CD4-positive, alpha-beta memory T cell (primary cell): ENCODE data around the gene GNLY. TPM values are rescaled to one million over a fixed set of nuclear protein-coding genes. Genes with fewer than 3 reads are reported as not detected.

Experiments
- CTCF ChIA-PET: fragments of 350-600 bp; sonication (Branson Sonifier 250); formaldehyde crosslinking; loops from one replicate; lab custom pipeline; 2021; ENCODE audit warnings: inconsistent platforms; ENCODE audit not compliant: partially characterized antibody; lab: Charles Lee
- POLR2A ChIA-PET: fragments of 350-600 bp; sonication (Branson Sonifier 250); formaldehyde crosslinking; loops from one replicate; lab custom pipeline; 2021; ENCODE audit not compliant: partially characterized antibody; lab: Charles Lee
- DNase-seq, 5 donors: peaks; one replicate each; pipeline versions ENCODE4 v3.0.0 to v3.0.0-alpha.2; 2020 to 2022; ENCODE audit warnings: mixed read lengths in 1 of 5
- H3K27ac ChIP-seq: one replicate; pipeline ENCODE4 v1.7.0; 2013; ENCODE audit warnings: low read depth, low read length
- H3K27me3 ChIP-seq: 2 replicates; pipeline ENCODE4 v1.7.0; 2013; ENCODE audit warnings: mild to moderate bottlenecking, low read length, moderate library complexity; ENCODE audit not compliant: insufficient read depth
- H3K36me3 ChIP-seq: 2 replicates; pipeline ENCODE4 v1.7.0; 2013; ENCODE audit warnings: mild to moderate bottlenecking, low read length, moderate library complexity; ENCODE audit not compliant: insufficient read depth
- H3K4me1 ChIP-seq: 2 replicates; pipeline ENCODE4 v1.7.0; 2013; ENCODE audit warnings: mild to moderate bottlenecking, low read length, moderate library complexity; ENCODE audit not compliant: insufficient read depth
- H3K4me3 ChIP-seq, 2 donors: one replicate each; pipeline ENCODE4 v1.7.0; 2013; ENCODE audit warnings: low read length in 2 of 2, mild to moderate bottlenecking in 1 of 2
- H3K9me3 ChIP-seq, 2 donors: one replicate each; pipeline ENCODE4 v1.7.0; 2013; ENCODE audit warnings: low read length in 2 of 2, control low read depth in 1 of 2; ENCODE audit not compliant: control insufficient read depth in 1 of 2
- H3K27ac Mint-ChIP-seq, 7 donors: one replicate each; pipeline ENCODE4 v1.8.0; 2020 to 2021; ENCODE audit warnings: mixed read lengths in 7 of 7, mild to moderate bottlenecking in 6 of 7, inconsistent platforms in 3 of 7, moderate library complexity in 3 of 7
- H3K27me3 Mint-ChIP-seq, 2 donors: one replicate each; pipeline ENCODE4 v1.8.0; 2020 to 2021; ENCODE audit warnings: mixed read lengths in 2 of 2
- H3K36me3 Mint-ChIP-seq, 2 donors: one replicate each; pipeline ENCODE4 v1.8.0; 2020 to 2021; ENCODE audit warnings: mixed read lengths in 2 of 2, inconsistent platforms in 1 of 2, mild to moderate bottlenecking in 1 of 2
- H3K4me1 Mint-ChIP-seq, 4 donors: one replicate each; pipeline ENCODE4 v1.8.0; 2020 to 2021; ENCODE audit warnings: mixed read lengths in 4 of 4, mild to moderate bottlenecking in 1 of 4
- H3K4me3 Mint-ChIP-seq, 8 donors: one replicate each; pipeline ENCODE4 v1.8.0; 2020 to 2021; ENCODE audit warnings: mixed read lengths in 8 of 8, mild to moderate bottlenecking in 7 of 8, moderate library complexity in 6 of 8, inconsistent platforms in 3 of 8
- H3K9me3 Mint-ChIP-seq, 8 donors: one replicate each; pipeline ENCODE4 v1.8.0; 2020 to 2021; ENCODE audit warnings: mixed read lengths in 8 of 8, mild to moderate bottlenecking in 5 of 8, inconsistent platforms in 3 of 8, moderate library complexity in 1 of 8
- intact Hi-C: fragments of 100-400 bp; cut with micrococcal nuclease; formaldehyde crosslinking; loops from one replicate; pipeline ENCODE4 v1.15.1; 2023
- polyA plus RNA-seq, 2 donors: library from polyadenylated mRNA; unstranded; fragments of 300-500 nt; fragmentation: Illumina TruSeq; gene quantifications; one replicate each; pipeline ENCODE4 v1.2.3, GENCODE V29; 2021
- total RNA-seq, 2 experiments: library from RNA; stranded (reverse); gene quantifications; one replicate each; pipeline ENCODE4 v1.2.3, GENCODE V29; 2021

The GNLY gene
- total and polyA plus RNA-seq, 4 experiments from 2014 or later, result 17.2 to 32.2 (median 21.1) TPM

GRCh38 chr2:85698184-85698879, 4.2 kb downstream of the GNLY start:
- no peak for DNase-seq
- POLR2A ChIA-PET, result no interaction called here
- CTCF ChIA-PET, result interaction anchor here (1.1 to 2.5 kb wide), 4 partner anchors 9 to 30 kb away, joined by 3 to 10 read pairs (median 6); no protein-coding TSS in a partner anchor

DNA sequence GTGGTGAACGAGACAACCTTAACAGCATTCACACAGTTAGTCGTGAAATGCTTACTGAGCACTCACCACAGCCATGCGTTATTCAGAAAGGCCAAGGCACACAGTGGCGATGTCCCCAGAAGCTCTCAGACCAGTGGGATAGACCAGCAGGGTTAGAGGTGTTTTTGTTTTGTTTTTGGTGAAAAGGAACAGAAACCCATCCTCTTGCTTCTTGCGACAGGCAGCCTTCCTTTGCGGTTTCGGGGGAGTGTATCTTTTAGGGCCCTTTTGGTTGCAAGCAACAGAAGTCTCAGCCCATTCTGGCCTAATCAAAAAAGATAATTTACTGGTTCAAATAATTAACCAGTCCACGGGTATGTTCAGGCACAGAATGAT, 4.7 kb downstream of the GNLY start:
- Mint-ChIP-seq H3K9me3 (no peaks in the 10 kb centered on the region), H3K4me3 (no peak overlapping the region), H3K27ac (no peak overlapping the region), H3K36me3 (peaks cover 0 to 1% of the 10 kb centered on the region in 2 donors), H3K4me1 (peaks cover 0 to 12% (median 5%) of the 10 kb centered on the region in 4 donors), H3K27me3 (peaks cover 0 to 2% of the 10 kb centered on the region in 2 donors)
- Histone ChIP-seq H3K9me3 (no peaks in the 10 kb centered on the region), H3K4me1 (no peaks in the 10 kb centered on the region), H3K36me3 (no peaks in the 10 kb centered on the region), H3K27me3 (no peaks in the 10 kb centered on the region), H3K27ac (no peak overlapping the region), H3K4me3 (no peak overlapping the region)
- intact Hi-C loops, result no loop called here
- POLR2A ChIA-PET, result no interaction called here
- CTCF ChIA-PET, result interaction anchor here (1.3 kb wide), 2 partner anchors 9 to 10 kb away, joined by 3 to 7 read pairs; no protein-coding TSS in a partner anchor
- DNase-seq, result no peak

More at GRCh38 chr2:85698184-85698879, 4.2 kb downstream of the GNLY start:
- Histone ChIP-seq H3K4me3 (no peak overlapping the region), H3K4me1 (no peaks in the 10 kb centered on the region), H3K27ac (no peak overlapping the region), H3K36me3 (no peaks in the 10 kb centered on the region), H3K9me3 (no peaks in the 10 kb centered on the region), H3K27me3 (no peaks in the 10 kb centered on the region)
- peaks cover 0 to 7% (median 3%) of the 10 kb centered on the region in 4 donors for H3K4me1 Mint-ChIP-seq
- no peaks in the 10 kb centered on the region for H3K9me3 Mint-ChIP-seq
- peaks cover 0 to 1% of the 10 kb centered on the region in 2 donors for H3K36me3 Mint-ChIP-seq
- intact Hi-C loops, result no loop called here
- H3K27ac Mint-ChIP-seq, result no peak overlapping the region
- H3K4me3 Mint-ChIP-seq, result no peak overlapping the region
- H3K27me3 Mint-ChIP-seq, result no peaks in the 10 kb centered on the region

- DNase-seq, result no peak
- Histone ChIP-seq H3K9me3 (no peaks in the 10 kb centered on the region), H3K27me3 (no peaks in the 10 kb centered on the region), H3K4me1 (no peaks in the 10 kb centered on the region), H3K27ac (no peak overlapping the region), H3K4me3 (no peak overlapping the region), H3K36me3 (no peaks in the 10 kb centered on the region)
- H3K36me3 Mint-ChIP-seq, result no peaks in the 10 kb centered on the region
- no peak overlapping the region for H3K4me3 Mint-ChIP-seq
- peaks cover 0 to 2% of the 10 kb centered on the region in 2 donors for H3K27me3 Mint-ChIP-seq
- H3K27ac Mint-ChIP-seq, result no peak overlapping the region
- ChIA-PET CTCF (interaction anchor here (1.3 kb wide), 2 partner anchors 9 to 10 kb away, joined by 3 to 7 read pairs; no protein-coding TSS in a partner anchor), POLR2A (no interaction called here)
- no peaks in the 10 kb centered on the region for H3K9me3 Mint-ChIP-seq
- H3K4me1 Mint-ChIP-seq, result peaks cover 0 to 16% (median 8%) of the 10 kb centered on the region in 4 donors
- intact Hi-C loops, result no loop called here
These were observed 5.2 kb downstream of the GNLY start for GRCh38 chr2:85699325-85699724.

GRCh38 chr2:85702172-85702571, 8.0 kb downstream of the GNLY start:
- intact Hi-C loops, result no loop called here
- no peak overlapping the region for H3K27ac ChIP-seq
- CTCF ChIA-PET, result interaction anchor here (1.2 kb wide), 1 partner anchor 27 kb away, joined by 3 read pairs; no protein-coding TSS in a partner anchor

DNA sequence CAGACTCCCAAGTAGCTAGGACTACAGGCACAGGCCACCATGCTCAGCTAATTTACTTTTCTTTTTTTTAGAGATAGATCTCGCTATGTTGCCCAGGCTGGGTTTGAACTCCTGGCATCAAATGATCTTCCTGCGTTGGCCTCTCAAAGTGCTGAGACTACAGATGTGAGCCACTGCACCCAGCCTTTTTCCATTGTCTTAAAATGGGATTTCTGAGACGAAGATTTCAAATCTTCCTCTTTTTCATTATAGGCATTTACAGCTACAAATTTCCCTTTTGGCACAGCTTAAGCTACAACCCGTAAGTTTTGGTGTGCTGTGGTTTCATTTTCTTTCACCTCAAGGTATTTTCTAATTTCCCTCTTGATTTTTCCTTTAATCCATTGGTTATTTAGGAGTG, 8.6 kb downstream of the GNLY start:
- Histone ChIP-seq H3K27me3 (no peaks in the 10 kb centered on the region), H3K4me3 (no peak overlapping the region), H3K4me1 (peaks cover 18% of the 10 kb centered on the region), H3K27ac (no peak overlapping the region), H3K9me3 (no peaks in the 10 kb centered on the region), H3K36me3 (no peaks in the 10 kb centered on the region)
- Mint-ChIP-seq H3K36me3 (no peaks in the 10 kb centered on the region), H3K27ac (peak overlapping the region in 2 of 7 donors; percentile 17 to 58), H3K9me3 (no peaks in the 10 kb centered on the region), H3K4me3 (no peak overlapping the region), H3K27me3 (peaks cover 0 to 3% of the 10 kb centered on the region in 2 donors), H3K4me1 (peaks cover 10 to 39% (median 19%) of the 10 kb centered on the region in 4 donors)
- ChIA-PET POLR2A (no interaction called here), CTCF (interaction anchor here (7.7 kb wide), 1 partner anchor 67 kb away, joined by 67 read pairs; no protein-coding TSS in a partner anchor)
- no peak for DNase-seq
- intact Hi-C loops, result no loop called here

More at GRCh38 chr2:85702172-85702571, 8.0 kb downstream of the GNLY start:
- Mint-ChIP-seq H3K36me3 (no peaks in the 10 kb centered on the region), H3K27me3 (peaks cover 0 to 3% of the 10 kb centered on the region in 2 donors), H3K4me3 (no peak overlapping the region), H3K9me3 (no peaks in the 10 kb centered on the region), H3K27ac (peak overlapping the region in 1 of 7 donors; percentile 17), H3K4me1 (peaks cover 8 to 36% (median 17%) of the 10 kb centered on the region in 4 donors)
- no peak overlapping the region for H3K4me3 ChIP-seq
- no peaks in the 10 kb centered on the region for H3K27me3 ChIP-seq
- H3K9me3 ChIP-seq, result no peaks in the 10 kb centered on the region
- POLR2A ChIA-PET, result no interaction called here
- DNase-seq, result no peak
- H3K4me1 ChIP-seq, result peaks cover 14% of the 10 kb centered on the region
- no peaks in the 10 kb centered on the region for H3K36me3 ChIP-seq

- Histone ChIP-seq H3K4me3 (no peak overlapping the region), H3K4me1 (peaks cover 18% of the 10 kb centered on the region), H3K9me3 (no peaks in the 10 kb centered on the region), H3K27ac (no peak overlapping the region), H3K27me3 (no peaks in the 10 kb centered on the region), H3K36me3 (no peaks in the 10 kb centered on the region)
- ChIA-PET POLR2A (no interaction called here), CTCF (interaction anchor here (7.7 kb wide), 2 partner anchors 23 to 67 kb away, joined by 57 to 67 read pairs; no protein-coding TSS in a partner anchor)
- Mint-ChIP-seq H3K36me3 (no peaks in the 10 kb centered on the region), H3K4me1 (peaks cover 10 to 39% (median 19%) of the 10 kb centered on the region in 4 donors), H3K4me3 (no peak overlapping the region), H3K9me3 (no peaks in the 10 kb centered on the region), H3K27ac (peak overlapping the region in 2 of 7 donors; percentile 12 to 35), H3K27me3 (peaks cover 0 to 3% of the 10 kb centered on the region in 2 donors)
- DNase-seq, result no peak
- intact Hi-C loops, result no loop called here
These were observed 9.2 kb downstream of the GNLY start for GRCh38 chr2:85703329-85703728.

DNA sequence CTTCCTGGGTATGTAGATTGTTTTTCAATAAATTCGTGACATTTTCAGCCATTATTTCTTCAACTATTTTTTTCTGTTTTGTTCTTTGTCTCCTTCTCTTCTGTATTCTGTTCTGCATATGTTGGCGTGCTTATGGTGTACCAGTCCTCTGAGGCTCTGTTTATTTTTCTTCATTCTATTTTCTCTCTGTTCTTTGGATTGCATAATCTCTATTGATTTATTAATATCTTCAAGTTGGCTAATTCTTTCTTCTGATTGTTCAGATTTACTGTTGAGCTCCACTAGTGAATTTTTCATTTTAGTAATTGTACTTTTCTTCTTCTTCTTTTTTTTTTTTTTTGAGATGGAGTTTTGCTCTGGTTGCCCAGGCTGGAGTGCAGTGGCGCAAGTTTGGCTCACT, 9.9 kb downstream of the GNLY start:
- H3K4me1 ChIP-seq, result peaks cover 18% of the 10 kb centered on the region
- H3K9me3 Mint-ChIP-seq, result no peaks in the 10 kb centered on the region
- H3K9me3 ChIP-seq, result no peaks in the 10 kb centered on the region
- no peaks in the 10 kb centered on the region for H3K27me3 ChIP-seq
- no peak for DNase-seq
- no peak overlapping the region for H3K27ac ChIP-seq
- ChIA-PET POLR2A (no interaction called here), CTCF (interaction anchor here (1.6 to 7.7 kb wide), 3 partner anchors 11 to 68 kb away, joined by 3 to 67 read pairs (median 57); no protein-coding TSS in a partner anchor)
- peaks cover 10 to 39% (median 19%) of the 10 kb centered on the region in 4 donors for H3K4me1 Mint-ChIP-seq
- H3K36me3 ChIP-seq, result no peaks in the 10 kb centered on the region
- intact Hi-C loops, result no loop called here
- peaks cover 0 to 3% of the 10 kb centered on the region in 2 donors for H3K27me3 Mint-ChIP-seq
- peak overlapping the region in 1 of 7 donors; percentile 10 for H3K27ac Mint-ChIP-seq
- H3K4me3 Mint-ChIP-seq, result no peak overlapping the region
- H3K36me3 Mint-ChIP-seq, result no peaks in the 10 kb centered on the region
- no peak overlapping the region for H3K4me3 ChIP-seq
